GM12873 (cell line): ENCODE measurements around the gene ASPG.

Source experiments
- CTCF ChIP-seq: IDR thresholded peaks from 2 replicates; pipeline ENCODE4 v1.5.1; 2012; ENCODE audit warnings: low read depth, mild to moderate bottlenecking, moderate library complexity, low read length, control low read depth; ENCODE audit not compliant: insufficient read depth; ENCODE audit errors: missing control alignments

The ASPG gene

GRCh38 chr14:104134061-104134965 is 48.8 kb downstream of the ASPG start:
- TF ChIP-seq CTCF: no peak

- TF ChIP-seq CTCF: peak; percentile 30
These were observed 49.8 kb downstream of the ASPG start for GRCh38 chr14:104135121-104135903.

- TF ChIP-seq CTCF: no peak
These were observed 50.5 kb downstream of the ASPG start for GRCh38 chr14:104135904-104136471.

- no peak for TF ChIP-seq CTCF
These were observed 51.2 kb downstream of the ASPG start for GRCh38 chr14:104136472-104137296.

- TF ChIP-seq CTCF: peak; percentile 75
These were observed 52.0 kb downstream of the ASPG start for GRCh38 chr14:104137297-104138097.

- TF ChIP-seq CTCF: no peak
These were observed 52.7 kb downstream of the ASPG start, which contains the start of gene KIF26A for GRCh38 chr14:104138098-104138717. Gene KIF26A (plus strand): TSS chr14:104138587. CDS start chr14:104138723, 136 bp downstream.
